ENCODE data around the gene SLC30A5.
"Not testable (repeated sequence)": the region's sequence is repeated elsewhere in the genome, so short reads cannot be mapped to it uniquely, and the experiment has no call there.

Gene SLC30A5

GRCh38 chr5:69105996-69106906, 12.4 kb downstream of the SLC30A5 start:
- DNase-seq = no peak

- DNase-seq = not testable (repeated sequence)
Observed at GRCh38 chr5:69108367-69108766, 14.6 kb downstream of the SLC30A5 start.

- DNase-seq = no peak
Observed at GRCh38 chr5:69113851-69114250, 20.0 kb downstream of the SLC30A5 start.

- DNase-seq = no peak
Observed at GRCh38 chr5:69115526-69115925, 21.7 kb downstream of the SLC30A5 start.

- DNase-seq = no peak
Observed at GRCh38 chr5:69129413-69129812, 35.6 kb downstream of the SLC30A5 start.

GRCh38 chr5:69130241-69130640, 36.4 kb downstream of the SLC30A5 start:
- no peak for DNase-seq

GRCh38 chr5:69131304-69131703, 37.5 kb downstream of the SLC30A5 start:
- no peak for DNase-seq

GRCh38 chr5:69134126-69134525, 40.3 kb downstream of the SLC30A5 start:
- no peak for DNase-seq

GRCh38 chr5:69136293-69136692, 42.5 kb downstream of the SLC30A5 start:
- DNase-seq = no peak

GRCh38 chr5:69137208-69137607, 43.4 kb downstream of the SLC30A5 start:
- not testable (repeated sequence) for DNase-seq

- DNase-seq = no peak
Observed at GRCh38 chr5:69137807-69138206, 44.0 kb downstream of the SLC30A5 start.

- no peak for DNase-seq
Observed at GRCh38 chr5:69138766-69139165, 45.0 kb downstream of the SLC30A5 start.

GRCh38 chr5:69140239-69140638, 46.4 kb downstream of the SLC30A5 start:
- DNase-seq = not testable (repeated sequence)

GRCh38 chr5:69140827-69141226, 47.0 kb downstream of the SLC30A5 start:
- DNase-seq = no peak

GRCh38 chr5:69148576-69148975, 54.8 kb downstream of the SLC30A5 start:
- DNase-seq = not testable (repeated sequence)

GRCh38 chr5:69148981-69149675, 55.3 kb downstream of the SLC30A5 start:
- no peak for DNase-seq

- DNase-seq = no peak
Observed at GRCh38 chr5:69149676-69150010, 55.8 kb downstream of the SLC30A5 start.

GRCh38 chr5:69152731-69153130, 58.9 kb downstream of the SLC30A5 start:
- no peak for DNase-seq

GRCh38 chr5:69156456-69156855, 62.6 kb downstream of the SLC30A5 start:
- DNase-seq = no peak

- DNase-seq = no peak
Observed at GRCh38 chr5:69158039-69158438, 64.2 kb downstream of the SLC30A5 start.

- no peak for DNase-seq
Observed at GRCh38 chr5:69160651-69161050, 66.8 kb downstream of the SLC30A5 start.

GRCh38 chr5:69166686-69167492, 73.1 kb downstream of the SLC30A5 start, which contains the start of gene CCNB1:
Gene CCNB1 (plus strand): TSS chr5:69167150. CDS start chr5:69167263, 113 bp downstream.
- peak; percentile 99 for DNase-seq

GRCh38 chr5:69167493-69167855, 73.7 kb downstream of the SLC30A5 start:
- DNase-seq = no peak

Data from right hindlimb (tissue), 1 donor.